HepG2 (cell line): ENCODE data around the gene NCOA1.

Source experiments
- CHD2 ChIP-seq: IDR thresholded peaks from 2 replicates; pipeline ENCODE4 v1.6.1; 2011; ENCODE audit warnings: low read depth, low read length, improper control_type of control experiment
- FOXJ3 ChIP-seq: sonication (generic); formaldehyde crosslinking; IDR thresholded peaks from 2 replicates; pipeline ENCODE4 v1.4.0; 2020; ENCODE audit warnings: missing genetic modification reagents, mild to moderate bottlenecking, borderline replicate concordance
- IKZF4 ChIP-seq: sonication (generic); formaldehyde crosslinking; IDR thresholded peaks from 2 replicates; pipeline ENCODE4 v1.5.1; 2020; ENCODE audit warnings: borderline replicate concordance, mild to moderate bottlenecking, low read depth, missing genetic modification reagents; ENCODE audit errors: not compliant biosample characterization
- ZNF143 ChIP-seq: sonication (generic); formaldehyde crosslinking; IDR thresholded peaks from 2 replicates; pipeline ENCODE4 v1.4.0; 2020; ENCODE audit warnings: missing genetic modification reagents
- ZSCAN29 ChIP-seq: sonication (generic); formaldehyde crosslinking; conservative IDR thresholded peaks from 2 replicates; pipeline ENCODE4 v1.4.0; 2020; ENCODE audit warnings: mild to moderate bottlenecking, missing genetic modification reagents
- TF ChIP-seq, protein P1 (sequence below): sonication (generic); formaldehyde crosslinking; IDR thresholded peaks from 2 replicates; pipeline ENCODE4 v1.5.1; 2020; ENCODE audit warnings: mild to moderate bottlenecking, missing genetic modification reagents
- TF ChIP-seq, protein P2 (sequence below): sonication (generic); formaldehyde crosslinking; IDR thresholded peaks from 2 replicates; pipeline ENCODE4 v1.4.0; 2020; ENCODE audit warnings: missing genetic modification reagents

DNA sequence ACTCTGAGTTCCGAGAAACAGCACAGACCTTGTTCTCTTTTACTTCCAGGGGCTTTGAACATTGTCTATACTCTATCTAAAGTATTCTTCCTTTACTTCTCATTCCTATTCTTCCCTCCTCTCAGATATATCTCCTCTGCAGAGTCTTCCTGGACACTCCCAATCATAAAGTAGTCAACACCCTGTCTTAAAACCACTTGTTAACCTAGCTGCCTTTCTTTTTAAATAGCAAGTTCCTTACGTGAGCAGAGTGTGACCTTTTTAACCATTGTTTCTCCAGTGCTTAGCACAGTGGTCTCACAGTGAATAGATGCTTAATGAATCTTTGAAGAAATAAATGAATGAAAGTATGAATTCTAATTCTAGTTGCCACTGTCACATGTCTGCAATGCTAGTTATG, 254.8 kb downstream of the NCOA1 start:
- no peak for TF ChIP-seq IKZF4 (CRISPR knock-in tag)
- TF ChIP-seq, protein P1, sequence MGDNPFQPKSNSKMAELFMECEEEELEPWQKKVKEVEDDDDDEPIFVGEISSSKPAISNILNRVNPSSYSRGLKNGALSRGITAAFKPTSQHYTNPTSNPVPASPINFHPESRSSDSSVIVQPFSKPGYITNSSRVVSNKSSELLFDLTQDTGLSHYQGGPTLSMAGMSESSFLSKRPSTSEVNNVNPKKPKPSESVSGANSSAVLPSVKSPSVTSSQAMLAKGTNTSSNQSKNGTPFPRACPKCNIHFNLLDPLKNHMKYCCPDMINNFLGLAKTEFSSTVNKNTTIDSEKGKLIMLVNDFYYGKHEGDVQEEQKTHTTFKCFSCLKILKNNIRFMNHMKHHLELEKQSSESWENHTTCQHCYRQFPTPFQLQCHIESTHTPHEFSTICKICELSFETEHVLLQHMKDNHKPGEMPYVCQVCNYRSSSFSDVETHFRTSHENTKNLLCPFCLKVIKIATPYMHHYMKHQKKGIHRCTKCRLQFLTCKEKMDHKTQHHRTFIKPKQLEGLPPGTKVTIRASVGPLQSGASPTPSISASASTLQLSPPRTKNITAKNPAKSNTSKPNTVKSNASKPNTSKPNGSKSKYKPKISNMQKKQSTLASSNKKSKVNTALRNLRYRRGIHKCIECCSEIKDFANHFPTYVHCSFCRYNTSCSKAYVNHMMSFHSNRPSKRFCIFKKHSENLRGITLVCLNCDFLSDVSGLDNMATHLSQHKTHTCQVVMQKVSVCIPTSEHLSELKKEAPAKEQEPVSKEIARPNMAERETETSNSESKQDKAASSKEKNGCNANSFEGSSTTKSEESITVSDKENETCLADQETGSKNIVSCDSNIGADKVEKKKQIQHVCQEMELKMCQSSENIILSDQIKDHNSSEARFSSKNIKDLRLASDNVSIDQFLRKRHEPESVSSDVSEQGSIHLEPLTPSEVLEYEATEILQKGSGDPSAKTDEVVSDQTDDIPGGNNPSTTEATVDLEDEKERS (CRISPR knock-in tag) = no peak
- TF ChIP-seq FOXJ3 (CRISPR knock-in tag) = no peak
- no peak for TF ChIP-seq CHD2
- TF ChIP-seq, protein P2, sequence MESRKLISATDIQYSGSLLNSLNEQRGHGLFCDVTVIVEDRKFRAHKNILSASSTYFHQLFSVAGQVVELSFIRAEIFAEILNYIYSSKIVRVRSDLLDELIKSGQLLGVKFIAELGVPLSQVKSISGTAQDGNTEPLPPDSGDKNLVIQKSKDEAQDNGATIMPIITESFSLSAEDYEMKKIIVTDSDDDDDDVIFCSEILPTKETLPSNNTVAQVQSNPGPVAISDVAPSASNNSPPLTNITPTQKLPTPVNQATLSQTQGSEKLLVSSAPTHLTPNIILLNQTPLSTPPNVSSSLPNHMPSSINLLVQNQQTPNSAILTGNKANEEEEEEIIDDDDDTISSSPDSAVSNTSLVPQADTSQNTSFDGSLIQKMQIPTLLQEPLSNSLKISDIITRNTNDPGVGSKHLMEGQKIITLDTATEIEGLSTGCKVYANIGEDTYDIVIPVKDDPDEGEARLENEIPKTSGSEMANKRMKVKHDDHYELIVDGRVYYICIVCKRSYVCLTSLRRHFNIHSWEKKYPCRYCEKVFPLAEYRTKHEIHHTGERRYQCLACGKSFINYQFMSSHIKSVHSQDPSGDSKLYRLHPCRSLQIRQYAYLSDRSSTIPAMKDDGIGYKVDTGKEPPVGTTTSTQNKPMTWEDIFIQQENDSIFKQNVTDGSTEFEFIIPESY (CRISPR knock-in tag) = no peak
- no peak for TF ChIP-seq ZSCAN29 (CRISPR knock-in tag)
- TF ChIP-seq ZNF143 (CRISPR knock-in tag) = no peak
